BJ (cell line): ENCODE data around the gene DSN1. TPM values are rescaled to one million over a fixed set of nuclear protein-coding genes. Genes with fewer than 3 reads are reported as not detected.
A peak's percentile ranks its signal among the peaks of the same experiment; 100 is the strongest.

Experiments
- CTCF ChIA-PET: fragments of 350-600 bp; formaldehyde crosslinking; extraction: SDS; loops from one replicate; lab custom pipeline; 2021; ENCODE audit warnings: antibody characterized with exemption, inconsistent platforms; lab: Yijun Ruan, JAX
- POLR2A ChIA-PET: fragments of 300-600 bp; sonication (Branson Sonifier 250); formaldehyde crosslinking; extraction: SDS; loops from one replicate; lab custom pipeline; 2021; ENCODE audit warnings: antibody characterized with exemption; lab: Charles Lee
- DNase-seq: peaks from one replicate; pipeline ENCODE4 v3.0.0-alpha.2; 2011; ENCODE audit warnings: low read depth
- H3K27me3 ChIP-seq: 2 replicates; pipeline ENCODE4 v1.6.0; 2011; ENCODE audit warnings: low read length; ENCODE audit not compliant: control insufficient read depth, insufficient read depth
- H3K36me3 ChIP-seq: 2 replicates; pipeline ENCODE4 v1.5.1; 2011; ENCODE audit warnings: low read length; ENCODE audit not compliant: control insufficient read depth, insufficient read depth
- H3K4me3 ChIP-seq: 2 replicates; pipeline ENCODE4 v1.5.1; 2011; ENCODE audit warnings: low read depth, mild to moderate bottlenecking, control low read depth, low read length
- polyA plus RNA-seq: library from polyadenylated mRNA; depleted of rRNA; stranded (reverse); fragments of >200 nt; gene quantifications from 2 replicates; pipeline ENCODE4 v1.2.3, GENCODE V29; 2011
- TF ChIP-seq, protein P1 (sequence below): IDR thresholded peaks from 2 replicates; pipeline ENCODE4 v1.5.1; 2011; ENCODE audit warnings: low read depth, mild to moderate bottlenecking, control low read depth, inconsistent platforms, low read length, moderate library complexity; ENCODE audit not compliant: insufficient read depth

The DSN1 gene
- polyA plus RNA-seq, 1 experiment: 7.3 TPM

DNA sequence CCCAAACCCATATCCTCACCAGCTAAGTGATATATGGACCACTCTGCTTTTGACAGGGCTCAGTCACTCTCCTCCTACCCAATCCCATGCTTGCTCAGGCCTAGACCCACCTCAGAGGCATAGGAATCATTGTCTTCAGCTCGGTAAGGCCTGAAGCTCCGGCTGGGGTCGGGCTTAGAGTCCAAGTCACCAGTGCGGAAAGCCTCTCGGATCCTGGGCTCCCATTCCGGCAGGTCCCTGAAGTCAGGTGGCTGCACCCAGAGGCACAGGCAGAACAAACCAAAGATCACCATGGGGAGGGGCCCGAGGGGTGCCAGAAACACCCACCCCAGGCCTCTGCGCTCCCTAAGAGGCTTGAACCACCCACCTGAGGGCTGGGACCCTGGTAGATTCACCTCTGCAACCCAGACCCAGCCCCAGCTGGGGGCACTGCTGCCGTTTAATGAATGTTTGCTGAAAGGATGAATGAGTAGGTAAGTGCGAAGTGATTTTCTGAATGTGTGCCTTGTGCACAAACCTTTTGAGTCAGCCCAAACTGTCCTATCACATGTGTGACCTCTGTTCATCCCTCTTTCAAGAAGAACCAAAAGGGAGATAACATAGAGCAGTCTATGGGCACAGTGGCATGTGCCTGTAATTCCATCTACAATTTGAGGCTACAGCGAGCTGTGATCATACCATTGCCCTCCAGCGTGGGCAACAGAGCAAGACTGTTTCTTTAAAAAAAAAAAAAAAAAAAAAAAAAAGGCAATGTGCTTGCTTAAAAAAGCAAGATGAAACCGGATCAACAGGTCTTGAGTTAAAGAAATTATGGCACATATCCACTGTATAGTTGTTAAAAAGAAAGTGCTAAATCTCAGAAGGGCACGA lies 39.3 kb upstream of the DSN1 start:
- DNase-seq: no peak
- H3K27me3 ChIP-seq: no peaks in the 10 kb centered on the region
- H3K4me3 ChIP-seq: no peak overlapping the region
- ChIA-PET POLR2A (no interaction called here), CTCF (no interaction called here)
- peaks cover 24% of the 10 kb centered on the region for H3K36me3 ChIP-seq
- TF ChIP-seq, protein P1, sequence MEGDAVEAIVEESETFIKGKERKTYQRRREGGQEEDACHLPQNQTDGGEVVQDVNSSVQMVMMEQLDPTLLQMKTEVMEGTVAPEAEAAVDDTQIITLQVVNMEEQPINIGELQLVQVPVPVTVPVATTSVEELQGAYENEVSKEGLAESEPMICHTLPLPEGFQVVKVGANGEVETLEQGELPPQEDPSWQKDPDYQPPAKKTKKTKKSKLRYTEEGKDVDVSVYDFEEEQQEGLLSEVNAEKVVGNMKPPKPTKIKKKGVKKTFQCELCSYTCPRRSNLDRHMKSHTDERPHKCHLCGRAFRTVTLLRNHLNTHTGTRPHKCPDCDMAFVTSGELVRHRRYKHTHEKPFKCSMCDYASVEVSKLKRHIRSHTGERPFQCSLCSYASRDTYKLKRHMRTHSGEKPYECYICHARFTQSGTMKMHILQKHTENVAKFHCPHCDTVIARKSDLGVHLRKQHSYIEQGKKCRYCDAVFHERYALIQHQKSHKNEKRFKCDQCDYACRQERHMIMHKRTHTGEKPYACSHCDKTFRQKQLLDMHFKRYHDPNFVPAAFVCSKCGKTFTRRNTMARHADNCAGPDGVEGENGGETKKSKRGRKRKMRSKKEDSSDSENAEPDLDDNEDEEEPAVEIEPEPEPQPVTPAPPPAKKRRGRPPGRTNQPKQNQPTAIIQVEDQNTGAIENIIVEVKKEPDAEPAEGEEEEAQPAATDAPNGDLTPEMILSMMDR: no peak

DNA sequence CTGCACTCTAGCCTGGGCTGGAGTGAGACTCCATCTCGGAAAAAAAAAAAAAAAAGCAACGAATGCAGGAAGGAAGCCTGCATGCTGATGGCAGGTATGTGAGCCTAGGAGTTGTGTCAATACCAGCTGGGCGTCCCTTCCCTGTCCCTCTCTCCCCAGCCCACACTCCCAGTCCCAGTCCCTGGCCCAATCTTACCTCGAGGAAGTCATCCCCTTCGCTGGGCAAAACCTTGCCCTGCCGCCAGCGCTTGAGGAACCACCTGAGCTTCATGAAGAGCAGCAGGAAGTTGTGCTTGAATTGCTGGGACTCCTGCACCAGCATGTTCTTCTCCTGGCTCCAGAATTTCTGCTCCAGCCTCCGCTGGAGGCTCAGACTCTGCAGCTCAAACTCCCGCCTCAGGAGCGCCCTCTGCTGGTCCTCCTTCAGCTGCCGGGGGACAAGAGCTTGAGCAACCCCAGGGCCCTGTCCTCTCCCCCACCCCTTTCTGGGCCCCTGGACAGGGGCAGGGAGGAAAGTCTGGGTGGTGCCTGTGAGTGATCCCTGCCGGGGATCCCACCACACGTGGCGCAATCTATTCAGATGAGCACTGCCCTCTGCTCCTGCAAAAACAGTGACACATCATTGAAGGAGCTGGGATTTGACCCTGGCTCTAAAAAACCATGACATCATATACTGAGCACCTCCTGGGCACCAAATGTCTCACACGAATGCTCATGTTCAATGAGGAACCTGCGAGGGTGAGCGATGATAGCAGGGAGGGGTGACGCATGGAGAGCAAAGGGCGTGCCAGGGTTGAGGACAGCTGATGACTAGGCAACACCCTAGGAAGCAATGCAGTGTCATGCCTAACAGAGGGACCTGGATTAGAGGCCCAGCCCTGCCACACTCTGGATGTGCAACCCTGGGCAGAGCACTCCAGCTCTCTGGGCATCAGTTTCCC lies 35.0 kb upstream of the DSN1 start:
- Histone ChIP-seq H3K4me3 (no peak overlapping the region), H3K27me3 (no peaks in the 10 kb centered on the region), H3K36me3 (peaks cover 29% of the 10 kb centered on the region)
- ChIA-PET POLR2A (interaction anchor here (0.6 kb wide), 1 partner anchor 218 kb away, joined by 3 read pairs; no protein-coding TSS in a partner anchor), CTCF (interaction anchor here (0.6 to 3.1 kb wide), 22 partner anchors 10 to 143 kb away, joined by 3 to 32 read pairs (median 7); partner anchors contain the start of gene DSN1)
- TF ChIP-seq, protein P1: peak; percentile 81
- no peak for DNase-seq

DNA sequence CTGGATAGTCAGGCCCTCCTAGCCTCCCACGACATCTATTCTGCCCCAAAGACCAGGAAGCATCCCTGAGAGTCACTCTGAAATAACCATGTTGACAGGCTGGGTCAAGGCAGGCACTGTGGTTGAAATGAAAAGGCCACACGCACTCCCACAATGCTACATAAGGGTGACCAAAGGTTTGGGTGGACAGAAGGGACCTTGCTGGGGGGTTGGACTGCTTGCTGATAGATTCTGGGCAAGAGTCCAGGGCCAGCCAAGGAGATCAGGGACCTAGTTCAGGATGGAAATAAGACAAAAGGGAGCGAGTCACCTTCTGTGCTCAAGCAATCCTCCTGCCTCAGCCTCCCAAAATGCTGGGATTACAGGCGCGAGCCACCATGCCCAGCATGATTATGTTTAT lies 32.5 kb upstream of the DSN1 start:
- ChIA-PET POLR2A (no interaction called here), CTCF (interaction anchor here (1.1 kb wide), 1 partner anchor 56 kb away, joined by 3 read pairs; no protein-coding TSS in a partner anchor)
- Histone ChIP-seq H3K27me3 (no peaks in the 10 kb centered on the region), H3K36me3 (peaks cover 32% of the 10 kb centered on the region), H3K4me3 (no peak overlapping the region)
- DNase-seq: no peak
- TF ChIP-seq, protein P1: no peak

DNA sequence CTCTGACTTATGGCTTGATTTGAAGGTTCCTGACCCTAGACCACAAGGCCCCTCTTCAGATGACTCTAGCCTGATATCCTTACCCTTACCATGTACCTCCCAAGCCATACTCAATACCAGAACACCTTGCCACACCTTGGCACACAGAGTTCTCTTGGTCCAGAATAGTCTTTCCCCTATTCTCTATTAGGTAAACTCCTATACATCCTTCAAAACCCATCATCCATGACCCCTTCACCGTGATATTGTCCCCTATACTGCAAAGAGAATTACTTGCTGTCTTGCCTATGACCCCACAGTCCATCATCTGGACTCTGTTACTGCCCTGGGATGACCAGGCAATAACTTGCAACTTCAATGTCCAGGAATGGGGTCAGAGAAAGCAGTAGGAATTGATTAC lies 31.8 kb upstream of the DSN1 start:
- H3K36me3 ChIP-seq: peaks cover 36% of the 10 kb centered on the region
- no peak for DNase-seq
- ChIA-PET CTCF (interaction anchor here (1.1 kb wide), 1 partner anchor 57 kb away, joined by 3 read pairs; no protein-coding TSS in a partner anchor), POLR2A (no interaction called here)
- H3K27me3 ChIP-seq: no peaks in the 10 kb centered on the region
- H3K4me3 ChIP-seq: no peak overlapping the region
- TF ChIP-seq, protein P1: no peak
